Panc1 (cell line): ENCODE results near the gene MACROH2A1. TPM values are rescaled to one million over a fixed set of nuclear protein-coding genes. Genes with fewer than 3 reads are reported as not detected.
"Not testable (repeated sequence)": the region's sequence is repeated elsewhere in the genome, so short reads cannot be mapped to it uniquely, and the experiment has no call there.

Experiments
- ATAC-seq: fragments of 200-7000 bp; cut with Tn5 transposase; 2 replicates; pipeline ENCODE4 v1.9.1; 2020; ENCODE audit warnings: mild to moderate bottlenecking, moderate library complexity
- BruUV-seq: library from RNA; stranded (reverse); fragments of 400-500 nt; replicated peaks from 2 replicates; lab custom pipeline; 2021; lab: Mats Ljungman, UMichigan
- CTCF ChIA-PET: fragments of 300-600 bp; sonication (Branson Sonifier 250); formaldehyde crosslinking; loops from one replicate; lab custom pipeline; 2022; ENCODE audit warnings: antibody characterized with exemption; lab: Charles Lee
- POLR2A ChIA-PET: fragments of 300-600 bp; sonication (Branson Sonifier 250); formaldehyde crosslinking; loops from one replicate; lab custom pipeline; 2022; ENCODE audit warnings: antibody characterized with exemption; lab: Charles Lee
- DNase-seq: peaks from one replicate; pipeline ENCODE4 v3.0.0-alpha.2; 2010; ENCODE audit warnings: low read depth, low spot score
- H3K27ac ChIP-seq: 2 replicates; pipeline ENCODE4 v1.5.1; 2011; ENCODE audit warnings: mild to moderate bottlenecking, low read length, inconsistent platforms
- H3K27me3 ChIP-seq: fragments of 200-500 bp; sonication (Bioruptor generic); 2 replicates; pipeline ENCODE4 v1.6.0; 2014; ENCODE audit warnings: low read length, inconsistent platforms; ENCODE audit not compliant: control insufficient read depth, insufficient read depth
- H3K36me3 ChIP-seq: fragments of 200-500 bp; sonication (Bioruptor generic); 2 replicates; pipeline ENCODE4 v1.5.1; 2014; ENCODE audit warnings: inconsistent platforms, mild to moderate bottlenecking, low read length, moderate library complexity; ENCODE audit not compliant: control insufficient read depth, insufficient read depth
- H3K4me1 ChIP-seq: 2 replicates; pipeline ENCODE4 v1.5.1; 2011; ENCODE audit warnings: inconsistent platforms, mild to moderate bottlenecking, low read length, moderate library complexity; ENCODE audit not compliant: control insufficient read depth, insufficient read depth
- H3K4me3 ChIP-seq, 2 experiments: 2 replicates each; pipeline ENCODE4 v1.5.1; 2011 to 2012; ENCODE audit warnings: low read depth in 2 of 2, low read length in 2 of 2, mild to moderate bottlenecking in 2 of 2, inconsistent platforms in 1 of 2, moderate library complexity in 1 of 2
- H3K9me3 ChIP-seq: fragments of 200-500 bp; sonication (Bioruptor generic); 2 replicates; pipeline ENCODE4 v1.5.1; 2014; ENCODE audit warnings: low read depth, mild to moderate bottlenecking, inconsistent platforms, low read length, moderate library complexity; ENCODE audit not compliant: control insufficient read depth, insufficient read depth
- POLR2AphosphoS5 ChIP-seq: IDR thresholded peaks from 2 replicates; pipeline ENCODE4 v1.6.1; 2012; ENCODE audit warnings: mild to moderate bottlenecking, low read depth, low read length, moderate library complexity
- SIN3A ChIP-seq: IDR thresholded peaks from 2 replicates; pipeline ENCODE4 v1.6.1; 2012; ENCODE audit warnings: low read depth, mild to moderate bottlenecking, low read length, moderate library complexity, borderline replicate concordance; ENCODE audit not compliant: insufficient read depth
- TCF7L2 ChIP-seq: IDR thresholded peaks from 2 replicates; pipeline ENCODE4 v1.6.1; 2011; ENCODE audit warnings: mild to moderate bottlenecking, low read depth, low read length, inconsistent platforms
- in situ Hi-C: cut with HindIII; loops from 2 replicates; pipeline ENCODE4 v1.10.0; 2016; ENCODE audit warnings: low sequenced_read_pairs, low pct_unique_long_range_greater_than_20kb
- intact Hi-C: fragments of 100-400 bp; cut with micrococcal nuclease; formaldehyde crosslinking; loops from one replicate; pipeline ENCODE4 v1.10.0; 2022; ENCODE audit not compliant: unreplicated experiment
- total RNA-seq: library from RNA; stranded (reverse); gene quantifications from one replicate; pipeline ENCODE4 v1.2.1, GENCODE V29; 2021; ENCODE audit not compliant: unreplicated experiment
- TF ChIP-seq, protein P1 (sequence below), 2 experiments: IDR thresholded peaks; 2 replicates each; pipeline ENCODE4 v1.6.1; 2011 to 2012; ENCODE audit warnings: low read depth in 2 of 2, control low read depth in 1 of 2, low read length in 1 of 2, mild to moderate bottlenecking in 1 of 2, moderate library complexity in 1 of 2; ENCODE audit not compliant: insufficient read depth in 1 of 2
- TF ChIP-seq, protein P2 (sequence below): fragments of 450-650 bp; IDR thresholded peaks from 2 replicates; pipeline ENCODE4 v1.5.1; 2017; ENCODE audit warnings: mild to moderate bottlenecking

The MACROH2A1 gene
- total RNA-seq, 1 experiment from 2014 or later, result 162 TPM

DNA sequence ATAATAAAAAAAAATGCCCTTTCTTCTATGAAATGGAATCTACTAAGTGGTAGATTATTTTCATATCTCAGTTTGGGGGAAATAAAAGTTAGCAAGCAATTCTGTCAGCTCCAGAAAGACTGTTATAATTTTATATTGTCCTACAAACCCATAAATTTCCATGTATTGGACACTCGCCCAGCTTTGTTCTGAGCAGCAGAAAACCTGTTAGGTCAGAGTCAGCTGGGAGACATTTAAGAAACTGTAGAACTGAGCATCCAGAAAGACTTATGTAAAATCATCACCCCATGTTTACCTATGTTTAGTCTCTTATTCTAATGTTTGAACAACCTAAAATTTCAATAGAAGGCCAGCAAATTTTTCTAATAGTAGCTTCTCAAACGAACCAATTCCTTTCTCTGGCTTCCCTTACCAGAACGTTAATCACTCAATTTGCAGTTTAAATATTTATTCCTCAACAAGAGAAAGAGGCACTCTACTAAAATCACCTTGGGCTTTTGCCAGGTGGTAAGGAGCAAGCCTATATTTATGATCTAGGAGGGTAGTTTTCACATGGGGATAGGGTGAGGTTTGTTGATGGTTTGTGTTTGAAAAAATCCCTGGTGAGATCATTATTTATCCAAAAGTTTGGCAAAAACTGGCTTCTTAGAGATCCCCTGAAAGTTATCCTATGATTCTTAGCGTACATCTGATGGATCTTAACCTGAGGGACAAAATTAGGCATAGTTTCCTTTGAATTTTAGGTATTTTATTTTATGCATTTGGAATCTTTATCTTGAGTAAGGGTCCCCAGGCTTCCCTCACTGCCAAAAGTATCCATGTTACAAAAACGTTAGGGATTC, 34.4 kb downstream of the MACROH2A1 start:
- BruUV-seq, result TSS peak; percentile 27
- peaks cover 30% of the 10 kb centered on the region for H3K36me3 ChIP-seq
- ATAC-seq (no peak), DNase-seq (no peak)
- TF ChIP-seq, protein P1, sequence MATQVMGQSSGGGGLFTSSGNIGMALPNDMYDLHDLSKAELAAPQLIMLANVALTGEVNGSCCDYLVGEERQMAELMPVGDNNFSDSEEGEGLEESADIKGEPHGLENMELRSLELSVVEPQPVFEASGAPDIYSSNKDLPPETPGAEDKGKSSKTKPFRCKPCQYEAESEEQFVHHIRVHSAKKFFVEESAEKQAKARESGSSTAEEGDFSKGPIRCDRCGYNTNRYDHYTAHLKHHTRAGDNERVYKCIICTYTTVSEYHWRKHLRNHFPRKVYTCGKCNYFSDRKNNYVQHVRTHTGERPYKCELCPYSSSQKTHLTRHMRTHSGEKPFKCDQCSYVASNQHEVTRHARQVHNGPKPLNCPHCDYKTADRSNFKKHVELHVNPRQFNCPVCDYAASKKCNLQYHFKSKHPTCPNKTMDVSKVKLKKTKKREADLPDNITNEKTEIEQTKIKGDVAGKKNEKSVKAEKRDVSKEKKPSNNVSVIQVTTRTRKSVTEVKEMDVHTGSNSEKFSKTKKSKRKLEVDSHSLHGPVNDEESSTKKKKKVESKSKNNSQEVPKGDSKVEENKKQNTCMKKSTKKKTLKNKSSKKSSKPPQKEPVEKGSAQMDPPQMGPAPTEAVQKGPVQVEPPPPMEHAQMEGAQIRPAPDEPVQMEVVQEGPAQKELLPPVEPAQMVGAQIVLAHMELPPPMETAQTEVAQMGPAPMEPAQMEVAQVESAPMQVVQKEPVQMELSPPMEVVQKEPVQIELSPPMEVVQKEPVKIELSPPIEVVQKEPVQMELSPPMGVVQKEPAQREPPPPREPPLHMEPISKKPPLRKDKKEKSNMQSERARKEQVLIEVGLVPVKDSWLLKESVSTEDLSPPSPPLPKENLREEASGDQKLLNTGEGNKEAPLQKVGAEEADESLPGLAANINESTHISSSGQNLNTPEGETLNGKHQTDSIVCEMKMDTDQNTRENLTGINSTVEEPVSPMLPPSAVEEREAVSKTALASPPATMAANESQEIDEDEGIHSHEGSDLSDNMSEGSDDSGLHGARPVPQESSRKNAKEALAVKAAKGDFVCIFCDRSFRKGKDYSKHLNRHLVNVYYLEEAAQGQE (IDR thresholded peaks at IDR 0.05; ENCODE audit: insufficient read depth in 1 of 2, low read depth in 2 of 2, low read length in 1 of 2), result no peak
- TF ChIP-seq TCF7L2, result no peak
- TF ChIP-seq, protein P2, sequence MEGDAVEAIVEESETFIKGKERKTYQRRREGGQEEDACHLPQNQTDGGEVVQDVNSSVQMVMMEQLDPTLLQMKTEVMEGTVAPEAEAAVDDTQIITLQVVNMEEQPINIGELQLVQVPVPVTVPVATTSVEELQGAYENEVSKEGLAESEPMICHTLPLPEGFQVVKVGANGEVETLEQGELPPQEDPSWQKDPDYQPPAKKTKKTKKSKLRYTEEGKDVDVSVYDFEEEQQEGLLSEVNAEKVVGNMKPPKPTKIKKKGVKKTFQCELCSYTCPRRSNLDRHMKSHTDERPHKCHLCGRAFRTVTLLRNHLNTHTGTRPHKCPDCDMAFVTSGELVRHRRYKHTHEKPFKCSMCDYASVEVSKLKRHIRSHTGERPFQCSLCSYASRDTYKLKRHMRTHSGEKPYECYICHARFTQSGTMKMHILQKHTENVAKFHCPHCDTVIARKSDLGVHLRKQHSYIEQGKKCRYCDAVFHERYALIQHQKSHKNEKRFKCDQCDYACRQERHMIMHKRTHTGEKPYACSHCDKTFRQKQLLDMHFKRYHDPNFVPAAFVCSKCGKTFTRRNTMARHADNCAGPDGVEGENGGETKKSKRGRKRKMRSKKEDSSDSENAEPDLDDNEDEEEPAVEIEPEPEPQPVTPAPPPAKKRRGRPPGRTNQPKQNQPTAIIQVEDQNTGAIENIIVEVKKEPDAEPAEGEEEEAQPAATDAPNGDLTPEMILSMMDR, result no peak
- TF ChIP-seq POLR2AphosphoS5, result no peak
- H3K27me3 ChIP-seq, result no peaks in the 10 kb centered on the region
- no peaks in the 10 kb centered on the region for H3K4me1 ChIP-seq
- no peak overlapping the region for H3K4me3 ChIP-seq
- no peak overlapping the region for H3K27ac ChIP-seq
- ChIA-PET POLR2A (no interaction called here), CTCF (no interaction called here)
- no peaks in the 10 kb centered on the region for H3K9me3 ChIP-seq
- in situ Hi-C loops (no loop called here), intact Hi-C loops (no loop called here)

DNA sequence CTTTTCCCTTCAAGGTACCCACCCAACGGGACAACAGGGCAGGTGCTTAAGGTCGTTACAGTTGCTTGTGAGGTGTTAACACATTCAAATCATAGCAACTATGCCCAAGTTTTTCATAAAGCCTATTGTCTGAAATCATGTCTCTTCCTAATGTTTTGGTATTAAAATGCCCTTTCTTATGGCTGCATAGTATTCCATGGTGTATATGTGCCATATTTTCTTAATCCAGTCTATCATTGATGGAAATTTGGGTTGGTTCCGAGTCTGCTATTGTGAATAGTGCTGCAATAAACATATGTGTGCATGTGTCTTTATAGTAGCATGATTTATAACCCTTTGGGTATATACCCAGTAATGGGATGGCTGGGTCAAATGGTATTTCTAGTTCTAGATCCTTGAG, 35.7 kb downstream of the MACROH2A1 start:
- in situ Hi-C loops, H3K27me3 ChIP-seq, H3K27ac ChIP-seq, H3K4me3 ChIP-seq, intact Hi-C loops, H3K4me1 ChIP-seq, CTCF ChIA-PET, H3K9me3 ChIP-seq, ATAC-seq, POLR2A ChIA-PET, DNase-seq, BruUV-seq: not testable (repeated sequence)
- H3K36me3 ChIP-seq, result peaks cover 26% of the 10 kb centered on the region

DNA sequence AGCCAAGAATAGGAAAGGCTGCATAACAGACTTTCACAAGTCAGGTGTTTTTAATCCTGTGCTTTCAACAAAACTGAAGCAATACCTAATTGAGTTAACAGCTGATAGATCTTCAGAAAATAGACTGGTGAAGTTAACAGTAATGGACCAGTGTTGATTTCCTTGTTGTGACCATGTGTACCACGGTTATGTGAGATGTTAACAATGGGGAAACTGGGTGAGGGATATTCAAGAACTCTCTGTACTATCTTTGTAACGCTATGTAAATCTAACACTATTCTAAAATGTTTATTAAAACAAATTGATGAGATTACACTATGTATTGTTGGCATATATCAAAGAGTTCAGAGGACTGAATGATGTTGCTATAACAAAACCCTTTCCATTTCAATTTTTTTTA, 36.9 kb downstream of the MACROH2A1 start:
- no peak for TF ChIP-seq TCF7L2
- TF ChIP-seq, protein P2, result no peak
- TF ChIP-seq POLR2AphosphoS5, result no peak
- TF ChIP-seq SIN3A, result no peak
- TF ChIP-seq, protein P1 (IDR thresholded peaks at IDR 0.05; ENCODE audit: insufficient read depth in 1 of 2, low read depth in 2 of 2, low read length in 1 of 2), result no peak
- DNase-seq (no peak), ATAC-seq (no peak)
- no peaks in the 10 kb centered on the region for H3K4me1 ChIP-seq
- in situ Hi-C loops, result no loop called here
- no TSS peak for BruUV-seq
- H3K4me3 ChIP-seq, result no peak overlapping the region
- peaks cover 20% of the 10 kb centered on the region for H3K36me3 ChIP-seq
- no peaks in the 10 kb centered on the region for H3K9me3 ChIP-seq
- H3K27me3 ChIP-seq, result no peaks in the 10 kb centered on the region
- intact Hi-C loops, result no loop called here
- ChIA-PET CTCF (no interaction called here), POLR2A (no interaction called here)
- no peak overlapping the region for H3K27ac ChIP-seq
